ENCODE data around the gene BLM.
A peak's percentile ranks its signal among the peaks of the same experiment; 100 is the strongest.
"Not testable (repeated sequence)": the region's sequence is repeated elsewhere in the genome, so short reads cannot be mapped to it uniquely, and the experiment has no call there.

Gene BLM

GRCh38 chr15:90713081-90713480, 4.1 kb upstream of the BLM start:
- TF ChIP-seq, protein P1, sequence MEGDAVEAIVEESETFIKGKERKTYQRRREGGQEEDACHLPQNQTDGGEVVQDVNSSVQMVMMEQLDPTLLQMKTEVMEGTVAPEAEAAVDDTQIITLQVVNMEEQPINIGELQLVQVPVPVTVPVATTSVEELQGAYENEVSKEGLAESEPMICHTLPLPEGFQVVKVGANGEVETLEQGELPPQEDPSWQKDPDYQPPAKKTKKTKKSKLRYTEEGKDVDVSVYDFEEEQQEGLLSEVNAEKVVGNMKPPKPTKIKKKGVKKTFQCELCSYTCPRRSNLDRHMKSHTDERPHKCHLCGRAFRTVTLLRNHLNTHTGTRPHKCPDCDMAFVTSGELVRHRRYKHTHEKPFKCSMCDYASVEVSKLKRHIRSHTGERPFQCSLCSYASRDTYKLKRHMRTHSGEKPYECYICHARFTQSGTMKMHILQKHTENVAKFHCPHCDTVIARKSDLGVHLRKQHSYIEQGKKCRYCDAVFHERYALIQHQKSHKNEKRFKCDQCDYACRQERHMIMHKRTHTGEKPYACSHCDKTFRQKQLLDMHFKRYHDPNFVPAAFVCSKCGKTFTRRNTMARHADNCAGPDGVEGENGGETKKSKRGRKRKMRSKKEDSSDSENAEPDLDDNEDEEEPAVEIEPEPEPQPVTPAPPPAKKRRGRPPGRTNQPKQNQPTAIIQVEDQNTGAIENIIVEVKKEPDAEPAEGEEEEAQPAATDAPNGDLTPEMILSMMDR (IDR thresholded peaks at IDR 0.05) = no peak
- no peak for TF ChIP-seq ZFX (IDR thresholded peaks at IDR 0.05; ENCODE audit: borderline replicate concordance)
- no peak overlapping the region for H3K27ac ChIP-seq

DNA sequence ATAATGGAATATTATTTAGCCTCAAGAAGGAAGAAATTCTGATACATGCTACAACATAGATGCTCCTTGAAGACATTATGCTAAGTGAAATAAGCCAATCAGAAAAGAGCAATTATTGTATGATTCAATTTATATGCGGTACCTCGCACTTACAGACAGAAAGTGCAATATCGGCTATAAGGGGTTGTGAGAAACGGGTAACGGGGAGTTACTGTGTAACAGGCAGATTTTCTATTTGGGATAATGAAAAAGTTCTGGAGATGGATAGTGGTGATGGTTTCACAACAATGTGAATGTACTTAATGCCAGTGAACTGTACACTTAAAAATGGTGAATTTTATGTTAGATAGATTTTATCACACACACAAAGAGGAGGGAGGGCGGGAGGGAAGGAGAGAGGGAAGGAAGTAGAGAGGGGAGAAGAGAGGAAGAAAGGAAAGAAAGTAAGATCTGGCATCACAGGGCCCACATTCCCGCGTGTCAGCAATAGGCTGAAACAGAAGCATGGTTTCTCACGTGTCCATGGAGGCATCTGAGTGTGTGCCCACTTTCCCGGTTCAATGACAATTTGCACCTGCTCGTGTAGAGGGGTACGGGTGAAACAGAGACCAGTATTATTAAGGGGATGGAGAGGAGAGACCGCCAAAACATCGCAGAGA, 700 bp upstream of the BLM start:
- TF ChIP-seq ZFX (IDR thresholded peaks at IDR 0.05; ENCODE audit: borderline replicate concordance) = no peak
- TF ChIP-seq, protein P1 (IDR thresholded peaks at IDR 0.05) = no peak
- H3K27ac ChIP-seq = peak overlapping the region; percentile 85

DNA sequence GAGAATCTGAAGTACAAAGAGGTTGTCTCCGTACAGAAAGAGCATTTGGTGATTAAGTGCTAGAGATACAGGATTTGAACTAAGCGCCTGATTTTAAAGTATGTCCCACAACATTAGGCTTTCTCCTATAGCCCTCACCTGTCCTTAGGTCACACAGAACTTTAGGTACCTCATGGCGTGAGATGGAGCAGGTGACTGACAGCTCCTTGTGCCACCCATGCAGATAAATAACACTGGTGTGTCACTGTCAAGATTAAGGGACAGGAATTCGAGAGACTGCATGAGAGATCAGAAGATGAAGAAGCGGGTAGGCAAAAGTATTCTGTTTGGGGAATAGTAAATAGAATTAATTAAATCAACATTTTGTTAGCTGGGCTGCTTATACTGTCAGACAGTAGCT, 1.1 kb downstream of the BLM start:
- no peak for TF ChIP-seq ZFX (IDR thresholded peaks at IDR 0.05; ENCODE audit: borderline replicate concordance)
- TF ChIP-seq, protein P1 (IDR thresholded peaks at IDR 0.05) = no peak
- peak overlapping the region; percentile 85 for H3K27ac ChIP-seq

- H3K27ac ChIP-seq = no peak overlapping the region
- TF ChIP-seq, protein P1 (IDR thresholded peaks at IDR 0.05) = no peak
- no peak for TF ChIP-seq ZFX (IDR thresholded peaks at IDR 0.05; ENCODE audit: borderline replicate concordance)
Observed at GRCh38 chr15:90720131-90720530, 3.0 kb downstream of the BLM start.

GRCh38 chr15:90729261-90729660, 12.1 kb downstream of the BLM start:
- no peak overlapping the region for H3K27ac ChIP-seq
- no peak for TF ChIP-seq ZFX (IDR thresholded peaks at IDR 0.05; ENCODE audit: borderline replicate concordance)
- TF ChIP-seq, protein P1 (IDR thresholded peaks at IDR 0.05) = no peak

GRCh38 chr15:90730290-90730689, 13.1 kb downstream of the BLM start:
- TF ChIP-seq, protein P1 (IDR thresholded peaks at IDR 0.05) = no peak
- no peak for TF ChIP-seq ZFX (IDR thresholded peaks at IDR 0.05; ENCODE audit: borderline replicate concordance)
- peak overlapping the region; percentile 20 for H3K27ac ChIP-seq

DNA sequence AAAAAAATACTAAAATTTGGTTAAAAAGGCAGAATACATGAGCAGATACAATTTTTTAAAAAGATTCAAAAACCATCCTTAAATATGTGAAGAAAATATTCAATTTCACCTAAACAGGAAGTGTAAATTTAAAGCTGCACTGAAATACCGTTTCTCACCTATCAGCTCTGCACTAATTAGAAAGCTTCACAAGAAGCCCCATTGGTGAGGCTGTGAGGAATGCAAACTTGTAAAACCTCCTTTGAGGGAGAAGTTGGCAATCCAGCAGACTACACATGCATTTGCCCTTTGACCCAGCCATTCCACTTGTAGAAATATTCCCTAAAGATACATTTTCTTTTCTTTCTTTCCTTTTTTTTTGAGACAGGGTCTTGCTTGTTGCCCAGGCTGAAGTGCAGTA, 18.8 kb downstream of the BLM start:
- TF ChIP-seq ZFX (IDR thresholded peaks at IDR 0.05; ENCODE audit: borderline replicate concordance) = no peak
- TF ChIP-seq, protein P1 (IDR thresholded peaks at IDR 0.05) = no peak
- no peak overlapping the region for H3K27ac ChIP-seq

GRCh38 chr15:90740545-90740944, 23.4 kb downstream of the BLM start:
- not testable (repeated sequence) for H3K27ac ChIP-seq

All from 22Rv1 (cell line).